ENCODE results near the gene DR1.
A peak's percentile ranks its signal among the peaks of the same experiment; 100 is the strongest.

Gene DR1
- 159 to 166 reads per million in 2 experiments for total RNA-seq

DNA sequence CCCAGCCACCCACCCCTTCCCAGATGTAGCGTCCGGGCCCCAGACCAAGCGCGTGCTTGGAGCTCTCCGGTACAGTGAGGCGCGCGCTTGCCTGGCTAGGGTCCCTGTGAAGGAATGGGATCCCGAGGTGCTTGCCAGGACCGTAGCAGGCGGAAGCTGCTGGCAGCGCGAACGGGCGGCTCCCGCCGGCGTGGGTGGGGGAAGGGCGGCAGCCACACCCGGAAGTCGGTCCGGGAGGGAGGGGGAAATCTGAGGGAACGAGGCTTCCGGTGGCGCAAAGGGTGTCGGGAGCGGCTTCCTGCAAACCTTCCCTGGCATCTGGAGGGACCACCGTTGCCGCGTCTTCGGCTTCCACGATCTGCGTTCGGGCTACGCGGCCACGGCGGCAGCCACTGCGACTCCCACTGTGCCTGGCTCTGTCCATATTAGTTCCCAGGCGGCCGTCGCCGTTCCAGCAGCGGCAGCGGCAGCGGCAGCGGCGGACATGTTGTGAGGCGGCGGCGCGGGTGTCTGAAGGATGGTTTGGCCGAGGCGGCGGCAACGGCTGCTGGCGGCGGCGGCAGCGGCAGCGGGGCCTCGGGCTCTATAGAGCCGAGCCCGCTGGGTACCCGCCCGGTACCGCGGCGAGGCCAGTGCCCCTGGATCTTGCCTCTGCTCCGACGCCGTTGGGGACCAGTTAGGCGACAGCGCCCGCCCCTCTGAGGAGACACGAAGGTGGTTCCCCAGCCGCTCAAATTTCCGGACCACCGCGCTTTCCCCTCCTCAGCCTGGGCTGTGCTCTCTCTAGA is at the start of gene DR1:
Gene DR1, plus strand, starts transcription at position 275 of the 788 bp plus-strand sequence. CDS start 739 bp downstream, outside the sequence.
- peak; percentile 87 for DNase-seq (ENCODE audit: low read depth)

DNA sequence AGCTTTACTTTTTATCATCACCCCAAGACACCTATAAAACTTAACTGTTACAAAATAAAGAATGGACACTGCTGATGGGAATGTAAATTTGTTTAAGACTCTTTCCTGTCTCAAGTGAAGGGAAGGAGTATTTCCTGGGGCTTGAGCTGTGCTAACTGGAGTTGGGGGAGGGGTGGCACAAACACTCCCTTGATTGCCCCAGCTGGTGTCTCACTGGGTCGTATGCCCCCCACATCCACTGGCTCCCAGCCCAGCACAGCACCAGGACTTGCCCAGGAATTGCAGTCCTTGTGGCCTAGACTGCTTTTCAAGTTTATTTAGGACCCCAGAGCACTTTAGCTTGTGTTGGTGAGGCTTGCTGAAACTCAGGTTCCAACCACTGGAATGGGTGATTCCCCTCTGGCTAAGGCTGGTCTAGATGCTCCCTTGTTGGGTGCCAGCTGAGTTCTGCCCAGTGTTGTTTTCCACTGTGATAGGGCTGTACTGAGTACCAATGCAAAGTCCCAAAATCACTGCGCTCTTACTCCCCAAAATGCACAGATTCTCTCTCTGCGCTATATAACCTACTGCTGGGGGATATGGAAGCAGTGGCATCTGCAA is 49.1 kb upstream of the DR1 start:
- no peak for DNase-seq (ENCODE audit: low read depth)

GRCh38 chr1:93301131-93301530 is 44.6 kb upstream of the DR1 start:
- DNase-seq (ENCODE audit: low read depth), result no peak

GRCh38 chr1:93302078-93302477 is 43.6 kb upstream of the DR1 start:
- no peak for DNase-seq (ENCODE audit: low read depth)

DNA sequence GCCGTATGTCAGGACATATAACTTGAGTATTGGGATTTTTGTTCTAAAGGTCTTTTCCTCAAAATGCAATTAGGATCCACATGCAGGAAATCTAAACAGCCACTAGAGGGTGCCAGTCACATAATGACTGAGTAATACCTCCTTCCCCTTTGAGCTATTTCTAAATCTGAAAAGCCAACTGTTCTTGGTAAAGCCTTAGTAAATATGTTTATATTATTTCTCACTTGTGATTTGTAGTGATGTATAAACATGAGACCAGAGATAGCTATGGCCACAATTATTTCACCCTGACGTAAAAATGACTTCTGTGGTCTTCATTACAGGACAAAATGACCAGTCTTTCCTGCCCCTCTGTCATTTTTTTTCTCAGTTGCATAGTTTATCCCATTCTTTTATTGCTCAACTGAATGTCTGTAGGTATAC is 41.0 kb upstream of the DR1 start:
- DNase-seq (ENCODE audit: low read depth), result peak; percentile 30

GRCh38 chr1:93306920-93307319 is 38.8 kb upstream of the DR1 start:
- no peak for DNase-seq (ENCODE audit: low read depth)

DNA sequence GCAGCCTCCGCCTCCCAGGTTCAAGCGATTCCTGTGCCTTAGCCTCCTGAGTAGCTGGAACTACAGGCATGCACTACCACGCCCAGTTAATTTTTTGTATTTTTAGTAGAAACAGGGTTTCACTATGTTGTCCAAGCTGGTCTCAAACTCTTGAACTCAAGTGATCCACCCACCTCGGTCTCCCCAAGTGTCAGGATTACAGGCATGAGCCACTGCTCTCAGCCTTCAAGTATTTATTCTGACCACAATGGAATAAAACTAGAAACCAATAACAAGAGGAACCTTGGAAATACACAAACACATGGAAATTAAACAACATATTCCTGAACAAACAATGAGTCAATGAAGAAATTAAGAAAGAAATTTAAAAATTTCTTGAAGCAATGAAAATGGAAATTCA is 32.7 kb upstream of the DR1 start:
- DNase-seq (ENCODE audit: low read depth), result no peak

DNA sequence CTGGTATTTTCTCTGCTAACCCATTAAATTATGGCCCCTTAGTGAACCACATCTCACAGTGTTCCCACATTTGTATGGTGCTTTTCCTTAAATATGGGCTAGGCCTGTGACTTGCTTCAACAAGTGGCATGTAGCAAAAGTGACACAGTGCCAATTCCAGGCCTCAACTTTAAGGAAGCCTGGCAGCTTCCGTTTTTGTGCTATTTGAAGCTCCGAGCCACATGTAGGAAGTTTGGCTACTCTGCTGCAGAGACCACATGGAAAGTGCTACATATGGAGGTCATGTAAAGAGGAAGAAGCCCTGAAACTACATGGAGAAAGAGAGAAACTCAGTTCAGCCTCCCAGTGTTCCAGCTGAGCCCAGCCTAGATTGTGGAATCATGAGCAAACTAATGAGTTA is 28.5 kb upstream of the DR1 start:
- DNase-seq (ENCODE audit: low read depth), result no peak

DNA sequence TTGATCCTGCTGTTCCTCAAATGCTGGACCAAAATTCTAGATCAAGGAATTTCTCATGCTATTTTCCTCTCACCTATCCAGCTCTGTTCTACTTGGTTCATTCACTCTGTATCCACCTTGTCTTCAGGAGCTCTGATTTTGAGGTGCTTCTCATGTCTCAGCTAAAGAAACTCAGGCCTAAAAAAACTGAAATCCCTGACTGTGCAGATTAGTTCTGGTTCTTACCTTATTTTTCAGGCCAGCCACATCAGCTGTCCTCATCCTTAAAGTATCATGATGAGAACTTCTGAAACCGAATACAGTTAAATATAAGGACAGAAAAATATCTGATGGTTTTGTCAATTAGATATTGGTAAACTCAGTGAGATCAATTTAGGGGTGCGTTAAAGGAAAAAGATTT is 27.8 kb upstream of the DR1 start:
- DNase-seq (ENCODE audit: low read depth), result no peak

- no peak for DNase-seq (ENCODE audit: low read depth)
Observed at GRCh38 chr1:93321720-93322119, 24.0 kb upstream of the DR1 start.

- no peak for DNase-seq (ENCODE audit: low read depth)
Observed at GRCh38 chr1:93322349-93322748, 23.4 kb upstream of the DR1 start.

DNA sequence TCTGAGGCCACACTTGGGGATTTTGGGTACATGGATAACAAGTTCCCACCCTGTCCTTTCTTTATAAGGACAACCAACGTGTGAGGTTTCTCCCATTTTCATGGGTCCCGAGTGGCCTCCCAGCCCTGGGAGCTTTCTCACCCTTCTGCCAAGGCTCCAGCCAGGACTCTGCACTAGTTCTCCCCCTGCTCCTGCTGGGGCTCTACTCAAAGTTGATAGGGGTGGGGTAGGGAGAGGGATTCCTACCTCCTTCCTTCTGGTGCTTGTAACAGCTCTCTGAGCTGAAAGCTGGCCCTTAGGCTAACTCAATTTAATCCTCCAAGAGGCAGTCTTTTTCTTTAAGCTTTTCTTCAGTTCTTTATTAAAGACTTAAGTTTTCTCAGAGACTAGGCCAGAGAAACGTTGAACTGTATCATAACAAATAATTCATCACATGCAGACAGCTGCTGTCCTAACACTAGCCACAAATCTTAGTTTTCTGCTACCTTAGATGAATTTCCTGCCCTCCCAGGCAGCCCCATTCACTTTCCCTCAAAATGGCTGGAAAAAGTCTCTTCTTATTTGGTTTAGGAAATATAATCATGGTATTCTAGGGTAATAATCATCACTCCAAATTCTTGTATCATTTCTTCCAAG is 22.4 kb upstream of the DR1 start:
- DNase-seq (ENCODE audit: low read depth), result no peak

GRCh38 chr1:93324486-93325464 is 20.9 kb upstream of the DR1 start:
- DNase-seq (ENCODE audit: low read depth), result no peak

- no peak for DNase-seq (ENCODE audit: low read depth)
Observed at GRCh38 chr1:93328809-93329760, 16.6 kb upstream of the DR1 start.

DNA sequence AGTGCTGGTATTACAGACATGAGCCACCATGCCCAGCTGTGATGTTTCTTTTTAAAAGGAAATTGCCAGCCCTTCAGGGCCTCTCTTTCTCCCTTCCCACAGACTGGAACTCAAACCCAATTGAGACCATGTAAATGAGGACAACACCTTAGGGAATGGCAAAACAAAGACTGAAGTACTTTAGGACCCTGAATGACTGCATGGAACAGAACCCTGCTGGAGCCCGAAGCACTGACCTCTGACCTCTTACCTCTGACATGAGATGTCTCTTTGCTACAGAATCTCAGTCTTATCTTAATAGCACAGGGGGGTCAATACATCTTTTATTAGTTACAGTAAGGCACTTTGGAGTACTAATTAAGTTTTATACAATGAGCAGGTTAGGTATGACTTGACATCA is 15.5 kb upstream of the DR1 start:
- DNase-seq (ENCODE audit: low read depth), result no peak

GRCh38 chr1:93330617-93331016 is 15.1 kb upstream of the DR1 start:
- no peak for DNase-seq (ENCODE audit: low read depth)

GRCh38 chr1:93331412-93331811 is 14.3 kb upstream of the DR1 start:
- DNase-seq (ENCODE audit: low read depth), result no peak

DNA sequence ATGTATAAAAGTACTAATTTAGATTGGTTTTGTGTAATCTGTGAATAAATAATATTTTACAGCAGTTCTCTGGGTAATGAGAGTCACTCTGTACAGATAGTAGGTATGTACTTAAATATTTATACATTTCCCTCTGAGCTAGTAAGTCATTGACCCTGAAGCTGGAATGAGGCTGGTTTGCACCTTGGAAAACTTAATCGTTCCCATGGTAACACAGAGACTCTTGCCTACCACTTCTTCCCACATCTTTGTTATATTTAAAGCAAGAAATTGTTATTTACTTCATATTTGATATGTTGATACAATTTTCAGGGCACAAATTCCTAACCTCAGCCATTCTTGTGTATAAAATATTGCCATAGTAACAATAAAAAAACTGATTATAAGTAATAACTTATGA is 13.3 kb upstream of the DR1 start:
- no peak for DNase-seq (ENCODE audit: low read depth)

- DNase-seq (ENCODE audit: low read depth), result no peak
Observed at GRCh38 chr1:93338387-93339146, 7.1 kb upstream of the DR1 start.

DNA sequence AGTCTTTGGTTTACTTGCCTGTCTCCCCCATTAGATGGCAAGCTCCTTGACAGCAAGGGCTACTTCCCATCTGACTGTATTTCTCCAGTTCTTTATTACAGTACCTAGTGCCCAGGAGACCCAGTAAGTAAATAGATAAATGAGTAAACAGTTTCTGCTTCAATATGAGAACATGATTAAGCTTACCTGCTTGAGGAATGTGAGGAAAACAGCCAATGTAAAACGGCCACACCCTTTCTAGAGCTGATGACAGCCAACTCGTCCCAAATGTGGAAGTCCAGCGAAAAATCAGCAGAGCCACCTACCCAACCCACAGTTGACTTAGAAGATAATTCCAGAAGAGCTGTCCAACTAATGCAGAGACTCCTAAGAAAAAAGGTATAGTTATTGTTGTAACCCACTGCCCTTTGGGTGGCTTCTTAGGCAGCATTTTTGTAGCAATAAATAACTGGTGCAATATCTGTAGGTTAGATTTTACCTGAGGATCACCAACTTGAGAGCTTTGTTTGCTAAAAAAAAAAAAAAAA is 6.5 kb upstream of the DR1 start:
- DNase-seq (ENCODE audit: low read depth), result no peak

All from T follicular helper cell (primary cell).